Astrocyte (in vitro differentiated cells and primary cell): ENCODE results near the gene TRAPPC3L. TPM values are rescaled to one million over a fixed set of nuclear protein-coding genes. Genes with fewer than 3 reads are reported as not detected.

ENCODE experiments used
- DNase-seq: peaks from one replicate; pipeline ENCODE4 v3.0.0-alpha.2; 2010; ENCODE audit warnings: low read depth
- FAIRE-seq: peaks from 2 replicates; lab custom pipeline; 2011; peaks lifted over from hg19 to GRCh38; lab: Jason Lieb, UNC
- H2AFZ ChIP-seq: 2 replicates; pipeline ENCODE4 v1.6.0; 2012; ENCODE audit warnings: low read depth, low read length, inconsistent platforms
- H3K27ac ChIP-seq: 2 replicates; pipeline ENCODE4 v1.5.1; 2011; ENCODE audit warnings: low read depth, low read length, inconsistent platforms
- H3K27me3 ChIP-seq: 2 replicates; pipeline ENCODE4 v1.6.0; 2011; ENCODE audit warnings: low read length, inconsistent platforms; ENCODE audit not compliant: insufficient read depth
- H3K36me3 ChIP-seq: 2 replicates; pipeline ENCODE4 v1.5.1; 2011; ENCODE audit warnings: low read length, inconsistent platforms; ENCODE audit not compliant: insufficient read depth
- H3K4me1 ChIP-seq: 2 replicates; pipeline ENCODE4 v1.5.1; 2011; ENCODE audit warnings: low read length, inconsistent platforms; ENCODE audit not compliant: insufficient read depth
- H3K4me2 ChIP-seq: 2 replicates; pipeline ENCODE4 v1.6.0; 2012; ENCODE audit warnings: low read length, inconsistent platforms
- H3K4me3 ChIP-seq: 2 replicates; pipeline ENCODE4 v1.5.1; 2011; ENCODE audit warnings: low read depth, mild to moderate bottlenecking, low read length, inconsistent platforms; ENCODE audit not compliant: insufficient read depth
- H3K79me2 ChIP-seq: 2 replicates; pipeline ENCODE4 v1.6.0; 2012; ENCODE audit warnings: mild to moderate bottlenecking, low read length, inconsistent platforms; ENCODE audit not compliant: insufficient read depth
- H3K9ac ChIP-seq: 2 replicates; pipeline ENCODE4 v1.6.0; 2012; ENCODE audit warnings: mild to moderate bottlenecking, low read length, inconsistent platforms
- H3K9me3 ChIP-seq: 2 replicates; pipeline ENCODE4 v1.5.1; 2012; ENCODE audit warnings: low read depth, mild to moderate bottlenecking, low read length, inconsistent platforms; ENCODE audit not compliant: insufficient read depth
- H4K20me1 ChIP-seq: 2 replicates; pipeline ENCODE4 v1.6.0; 2012; ENCODE audit warnings: low read length, inconsistent platforms; ENCODE audit not compliant: insufficient read depth
- H3K27ac Mint-ChIP-seq: one replicate; pipeline ENCODE4 v1.8.0; 2021; ENCODE audit warnings: mild to moderate bottlenecking, mixed read lengths; ENCODE audit not compliant: unreplicated experiment
- H3K27me3 Mint-ChIP-seq: one replicate; pipeline ENCODE4 v1.8.0; 2021; ENCODE audit warnings: low read depth, mixed read lengths; ENCODE audit not compliant: unreplicated experiment
- H3K36me3 Mint-ChIP-seq: one replicate; pipeline ENCODE4 v1.8.0; 2021; ENCODE audit warnings: low read depth, mixed read lengths; ENCODE audit not compliant: unreplicated experiment
- H3K4me1 Mint-ChIP-seq: one replicate; pipeline ENCODE4 v1.8.0; 2021; ENCODE audit warnings: low read depth, mixed read lengths; ENCODE audit not compliant: unreplicated experiment
- H3K4me3 Mint-ChIP-seq: one replicate; pipeline ENCODE4 v1.8.0; 2021; ENCODE audit warnings: mild to moderate bottlenecking, moderate library complexity, mixed read lengths; ENCODE audit not compliant: unreplicated experiment
- H3K9me3 Mint-ChIP-seq: one replicate; pipeline ENCODE4 v1.8.0; 2021; ENCODE audit warnings: mild to moderate bottlenecking, mixed read lengths; ENCODE audit not compliant: unreplicated experiment
- CTCF ChIP-seq: IDR thresholded peaks from 2 replicates; pipeline ENCODE4 v1.5.1; 2011; ENCODE audit warnings: low read depth, mild to moderate bottlenecking, inconsistent platforms, low read length, moderate library complexity; ENCODE audit not compliant: insufficient read depth
- EZH2 ChIP-seq: IDR thresholded peaks from 2 replicates; pipeline ENCODE4 v1.6.1; 2012; ENCODE audit warnings: mild to moderate bottlenecking, low read length, inconsistent platforms; ENCODE audit not compliant: insufficient read depth
- total RNA-seq: library from RNA; stranded (reverse); gene quantifications from 2 replicates; pipeline ENCODE4 v1.2.1, GENCODE V29; 2021

Gene TRAPPC3L
- total RNA-seq, 1 donor from 2014 or later = not detected

GRCh38 chr6:116547358-116547757 is 1.9 kb upstream of the TRAPPC3L start:
- no peak overlapping the region for H3K4me3 ChIP-seq
- Mint-ChIP-seq H3K9me3 (no peaks in the 10 kb centered on the region), H3K36me3 (no peaks in the 10 kb centered on the region), H3K4me3 (no peak overlapping the region), H3K4me1 (no peaks in the 10 kb centered on the region), H3K27me3 (no peaks in the 10 kb centered on the region), H3K27ac (no peak overlapping the region)
- no peaks in the 10 kb centered on the region for H3K9me3 ChIP-seq
- H3K27ac ChIP-seq = no peak overlapping the region
- no peaks in the 10 kb centered on the region for H3K36me3 ChIP-seq
- H3K4me2 ChIP-seq = no peak overlapping the region
- no peaks in the 10 kb centered on the region for H3K27me3 ChIP-seq
- TF ChIP-seq CTCF = no peak
- TF ChIP-seq EZH2 = no peak
- H3K79me2 ChIP-seq = no peaks in the 10 kb centered on the region
- FAIRE-seq (no peak), DNase-seq (no peak)
- H3K4me1 ChIP-seq = no peaks in the 10 kb centered on the region
- no peaks in the 10 kb centered on the region for H4K20me1 ChIP-seq
- H2AFZ ChIP-seq = no peak overlapping the region
- H3K9ac ChIP-seq = no peak overlapping the region

- H3K4me1 ChIP-seq = no peaks in the 10 kb centered on the region
- H3K9me3 ChIP-seq = no peaks in the 10 kb centered on the region
- Mint-ChIP-seq H3K27ac (no peak overlapping the region), H3K4me1 (no peaks in the 10 kb centered on the region), H3K27me3 (no peaks in the 10 kb centered on the region), H3K9me3 (no peaks in the 10 kb centered on the region), H3K36me3 (no peaks in the 10 kb centered on the region), H3K4me3 (no peak overlapping the region)
- H3K4me2 ChIP-seq = no peak overlapping the region
- H3K36me3 ChIP-seq = no peaks in the 10 kb centered on the region
- no peak overlapping the region for H3K9ac ChIP-seq
- H3K27me3 ChIP-seq = no peaks in the 10 kb centered on the region
- DNase-seq = no peak
- H4K20me1 ChIP-seq = no peaks in the 10 kb centered on the region
- H3K4me3 ChIP-seq = no peak overlapping the region
- H3K27ac ChIP-seq = no peak overlapping the region
- no peak for FAIRE-seq
- H3K79me2 ChIP-seq = no peaks in the 10 kb centered on the region
- no peak for TF ChIP-seq CTCF
- TF ChIP-seq EZH2 = no peak
- no peak overlapping the region for H2AFZ ChIP-seq
These were observed 2.3 kb downstream of the TRAPPC3L start for GRCh38 chr6:116543149-116543548.

GRCh38 chr6:116542426-116542825 is 3.1 kb downstream of the TRAPPC3L start:
- no peak overlapping the region for H3K4me3 Mint-ChIP-seq
- H3K36me3 ChIP-seq = no peaks in the 10 kb centered on the region
- DNase-seq (no peak), FAIRE-seq (no peak)
- H2AFZ ChIP-seq = no peak overlapping the region
- no peaks in the 10 kb centered on the region for H4K20me1 ChIP-seq
- H3K27ac ChIP-seq = no peak overlapping the region
- no peak for TF ChIP-seq CTCF
- TF ChIP-seq EZH2 = no peak
- H3K9me3 Mint-ChIP-seq = no peaks in the 10 kb centered on the region
- H3K4me1 ChIP-seq = no peaks in the 10 kb centered on the region
- H3K4me1 Mint-ChIP-seq = no peaks in the 10 kb centered on the region
- no peaks in the 10 kb centered on the region for H3K9me3 ChIP-seq
- no peaks in the 10 kb centered on the region for H3K79me2 ChIP-seq
- no peak overlapping the region for H3K9ac ChIP-seq
- H3K27me3 ChIP-seq = no peaks in the 10 kb centered on the region
- no peak overlapping the region for H3K4me3 ChIP-seq
- H3K4me2 ChIP-seq = no peak overlapping the region
- no peak overlapping the region for H3K27ac Mint-ChIP-seq
- no peaks in the 10 kb centered on the region for H3K27me3 Mint-ChIP-seq
- no peaks in the 10 kb centered on the region for H3K36me3 Mint-ChIP-seq
